Astrocyte (in vitro differentiated cells and primary cell): Measurements from ENCODE around the gene ALG6. TPM values are rescaled to one million over a fixed set of nuclear protein-coding genes. Genes with fewer than 3 reads are reported as not detected.

Source experiments
- DNase-seq: peaks from one replicate; pipeline ENCODE4 v3.0.0-alpha.2; 2010; ENCODE audit warnings: low read depth
- FAIRE-seq: peaks from 2 replicates; lab custom pipeline; 2011; peaks lifted over from hg19 to GRCh38; lab: Jason Lieb, UNC
- H2AFZ ChIP-seq: 2 replicates; pipeline ENCODE4 v1.6.0; 2012; ENCODE audit warnings: low read depth, low read length, inconsistent platforms
- H3K27ac ChIP-seq: 2 replicates; pipeline ENCODE4 v1.5.1; 2011; ENCODE audit warnings: low read depth, low read length, inconsistent platforms
- H3K27me3 ChIP-seq: 2 replicates; pipeline ENCODE4 v1.6.0; 2011; ENCODE audit warnings: low read length, inconsistent platforms; ENCODE audit not compliant: insufficient read depth
- H3K36me3 ChIP-seq: 2 replicates; pipeline ENCODE4 v1.5.1; 2011; ENCODE audit warnings: low read length, inconsistent platforms; ENCODE audit not compliant: insufficient read depth
- H3K4me1 ChIP-seq: 2 replicates; pipeline ENCODE4 v1.5.1; 2011; ENCODE audit warnings: low read length, inconsistent platforms; ENCODE audit not compliant: insufficient read depth
- H3K4me2 ChIP-seq: 2 replicates; pipeline ENCODE4 v1.6.0; 2012; ENCODE audit warnings: low read length, inconsistent platforms
- H3K4me3 ChIP-seq: 2 replicates; pipeline ENCODE4 v1.5.1; 2011; ENCODE audit warnings: low read depth, mild to moderate bottlenecking, low read length, inconsistent platforms; ENCODE audit not compliant: insufficient read depth
- H3K79me2 ChIP-seq: 2 replicates; pipeline ENCODE4 v1.6.0; 2012; ENCODE audit warnings: mild to moderate bottlenecking, low read length, inconsistent platforms; ENCODE audit not compliant: insufficient read depth
- H3K9ac ChIP-seq: 2 replicates; pipeline ENCODE4 v1.6.0; 2012; ENCODE audit warnings: mild to moderate bottlenecking, low read length, inconsistent platforms
- H3K9me3 ChIP-seq: 2 replicates; pipeline ENCODE4 v1.5.1; 2012; ENCODE audit warnings: low read depth, mild to moderate bottlenecking, low read length, inconsistent platforms; ENCODE audit not compliant: insufficient read depth
- H4K20me1 ChIP-seq: 2 replicates; pipeline ENCODE4 v1.6.0; 2012; ENCODE audit warnings: low read length, inconsistent platforms; ENCODE audit not compliant: insufficient read depth
- H3K27ac Mint-ChIP-seq: one replicate; pipeline ENCODE4 v1.8.0; 2021; ENCODE audit warnings: mild to moderate bottlenecking, mixed read lengths; ENCODE audit not compliant: unreplicated experiment
- H3K27me3 Mint-ChIP-seq: one replicate; pipeline ENCODE4 v1.8.0; 2021; ENCODE audit warnings: low read depth, mixed read lengths; ENCODE audit not compliant: unreplicated experiment
- H3K36me3 Mint-ChIP-seq: one replicate; pipeline ENCODE4 v1.8.0; 2021; ENCODE audit warnings: low read depth, mixed read lengths; ENCODE audit not compliant: unreplicated experiment
- H3K4me1 Mint-ChIP-seq: one replicate; pipeline ENCODE4 v1.8.0; 2021; ENCODE audit warnings: low read depth, mixed read lengths; ENCODE audit not compliant: unreplicated experiment
- H3K4me3 Mint-ChIP-seq: one replicate; pipeline ENCODE4 v1.8.0; 2021; ENCODE audit warnings: mild to moderate bottlenecking, moderate library complexity, mixed read lengths; ENCODE audit not compliant: unreplicated experiment
- H3K9me3 Mint-ChIP-seq: one replicate; pipeline ENCODE4 v1.8.0; 2021; ENCODE audit warnings: mild to moderate bottlenecking, mixed read lengths; ENCODE audit not compliant: unreplicated experiment
- CTCF ChIP-seq: IDR thresholded peaks from 2 replicates; pipeline ENCODE4 v1.5.1; 2011; ENCODE audit warnings: low read depth, mild to moderate bottlenecking, inconsistent platforms, low read length, moderate library complexity; ENCODE audit not compliant: insufficient read depth
- EZH2 ChIP-seq: IDR thresholded peaks from 2 replicates; pipeline ENCODE4 v1.6.1; 2012; ENCODE audit warnings: mild to moderate bottlenecking, low read length, inconsistent platforms; ENCODE audit not compliant: insufficient read depth
- total RNA-seq: library from RNA; stranded (reverse); gene quantifications from 2 replicates; pipeline ENCODE4 v1.2.1, GENCODE V29; 2021

ALG6 gene
- total RNA-seq, 1 donor from 2014 or later, result 7.8 TPM

DNA sequence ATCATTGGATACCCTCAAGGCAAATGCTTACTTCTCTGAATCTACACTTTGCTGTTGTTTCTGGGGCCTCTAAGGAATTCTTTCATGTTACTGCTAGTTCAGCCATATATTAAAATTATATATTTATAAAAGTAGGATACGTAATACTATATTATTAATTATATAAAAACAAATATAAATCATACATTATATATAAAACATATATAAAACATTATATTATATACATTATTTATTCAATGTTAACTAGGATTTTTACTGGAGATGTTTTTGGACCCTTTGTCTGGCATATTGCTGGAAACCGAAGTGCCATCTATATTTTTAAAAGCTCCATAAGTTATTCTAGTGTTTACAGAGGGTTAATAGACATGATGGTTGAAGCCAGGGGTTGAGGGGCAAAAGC is 12.2 kb downstream of the ALG6 start:
- Mint-ChIP-seq H3K27ac (no peak overlapping the region), H3K27me3 (no peaks in the 10 kb centered on the region), H3K36me3 (no peaks in the 10 kb centered on the region), H3K9me3 (no peaks in the 10 kb centered on the region), H3K4me3 (no peak overlapping the region), H3K4me1 (no peaks in the 10 kb centered on the region)
- H3K4me2 ChIP-seq, result no peak overlapping the region
- FAIRE-seq (no peak), DNase-seq (no peak)
- no peak for TF ChIP-seq EZH2
- TF ChIP-seq CTCF, result no peak
- H3K9ac ChIP-seq, result no peak overlapping the region
- no peaks in the 10 kb centered on the region for H3K79me2 ChIP-seq
- no peak overlapping the region for H3K27ac ChIP-seq
- H3K27me3 ChIP-seq, result no peaks in the 10 kb centered on the region
- H4K20me1 ChIP-seq, result no peaks in the 10 kb centered on the region
- no peaks in the 10 kb centered on the region for H3K36me3 ChIP-seq
- no peaks in the 10 kb centered on the region for H3K4me1 ChIP-seq
- H3K4me3 ChIP-seq, result no peak overlapping the region
- no peak overlapping the region for H2AFZ ChIP-seq
- H3K9me3 ChIP-seq, result no peaks in the 10 kb centered on the region

- H3K79me2 ChIP-seq, result no peaks in the 10 kb centered on the region
- DNase-seq (no peak), FAIRE-seq (no peak)
- H3K36me3 ChIP-seq, result no peaks in the 10 kb centered on the region
- Mint-ChIP-seq H3K4me1 (no peaks in the 10 kb centered on the region), H3K27ac (no peak overlapping the region), H3K27me3 (no peaks in the 10 kb centered on the region), H3K36me3 (no peaks in the 10 kb centered on the region), H3K4me3 (no peak overlapping the region), H3K9me3 (no peaks in the 10 kb centered on the region)
- H3K9ac ChIP-seq, result no peak overlapping the region
- no peaks in the 10 kb centered on the region for H3K9me3 ChIP-seq
- no peak overlapping the region for H3K4me3 ChIP-seq
- no peaks in the 10 kb centered on the region for H4K20me1 ChIP-seq
- H3K27ac ChIP-seq, result no peak overlapping the region
- H3K4me2 ChIP-seq, result no peak overlapping the region
- no peaks in the 10 kb centered on the region for H3K27me3 ChIP-seq
- TF ChIP-seq EZH2 (no peak), CTCF (no peak)
- no peaks in the 10 kb centered on the region for H3K4me1 ChIP-seq
- H2AFZ ChIP-seq, result no peak overlapping the region
Observed at GRCh38 chr1:63381741-63382140, 14.3 kb downstream of the ALG6 start.

- Histone ChIP-seq H3K4me2 (no peak overlapping the region), H2AFZ (no peak overlapping the region), H3K27me3 (no peaks in the 10 kb centered on the region), H3K9me3 (no peaks in the 10 kb centered on the region), H4K20me1 (no peaks in the 10 kb centered on the region), H3K27ac (no peak overlapping the region), H3K79me2 (no peaks in the 10 kb centered on the region), H3K36me3 (no peaks in the 10 kb centered on the region), H3K4me3 (no peak overlapping the region), H3K9ac (no peak overlapping the region), H3K4me1 (no peaks in the 10 kb centered on the region)
- Mint-ChIP-seq H3K36me3 (peaks cover 6% of the 10 kb centered on the region), H3K27me3 (no peaks in the 10 kb centered on the region), H3K27ac (no peak overlapping the region), H3K4me1 (no peaks in the 10 kb centered on the region), H3K9me3 (peaks cover 3% of the 10 kb centered on the region), H3K4me3 (no peak overlapping the region)
- FAIRE-seq (no peak), DNase-seq (no peak)
- TF ChIP-seq CTCF, result no peak
- no peak for TF ChIP-seq EZH2
Observed at GRCh38 chr1:63401945-63402344, 34.5 kb downstream of the ALG6 start.
